BJ (cell line): ENCODE data around the gene SKP1. TPM values are rescaled to one million over a fixed set of nuclear protein-coding genes. Genes with fewer than 3 reads are reported as not detected.

ENCODE experiments used
- CTCF ChIA-PET: fragments of 350-600 bp; formaldehyde crosslinking; extraction: SDS; loops from one replicate; lab custom pipeline; 2021; ENCODE audit warnings: antibody characterized with exemption, inconsistent platforms; lab: Yijun Ruan, JAX
- POLR2A ChIA-PET: fragments of 300-600 bp; sonication (Branson Sonifier 250); formaldehyde crosslinking; extraction: SDS; loops from one replicate; lab custom pipeline; 2021; ENCODE audit warnings: antibody characterized with exemption; lab: Charles Lee
- DNase-seq: peaks from one replicate; pipeline ENCODE4 v3.0.0-alpha.2; 2011; ENCODE audit warnings: low read depth
- H3K27me3 ChIP-seq: 2 replicates; pipeline ENCODE4 v1.6.0; 2011; ENCODE audit warnings: low read length; ENCODE audit not compliant: control insufficient read depth, insufficient read depth
- H3K36me3 ChIP-seq: 2 replicates; pipeline ENCODE4 v1.5.1; 2011; ENCODE audit warnings: low read length; ENCODE audit not compliant: control insufficient read depth, insufficient read depth
- H3K4me3 ChIP-seq: 2 replicates; pipeline ENCODE4 v1.5.1; 2011; ENCODE audit warnings: low read depth, mild to moderate bottlenecking, control low read depth, low read length
- CTCF ChIP-seq: IDR thresholded peaks from 2 replicates; pipeline ENCODE4 v1.5.1; 2011; ENCODE audit warnings: low read depth, mild to moderate bottlenecking, control low read depth, inconsistent platforms, low read length, moderate library complexity; ENCODE audit not compliant: insufficient read depth
- polyA plus RNA-seq: library from polyadenylated mRNA; depleted of rRNA; stranded (reverse); fragments of >200 nt; gene quantifications from 2 replicates; pipeline ENCODE4 v1.2.3, GENCODE V29; 2011

SKP1 gene
- polyA plus RNA-seq, 1 experiment = 183 TPM

GRCh38 chr5:134116789-134117761 lies 59.7 kb downstream of the SKP1 start:
- DNase-seq = no peak
- POLR2A ChIA-PET = interaction anchor here (1.2 kb wide), 1 partner anchor 8 kb away, joined by 18 read pairs; no protein-coding TSS in a partner anchor
- CTCF ChIA-PET = interaction anchor here (0.9 to 6.7 kb wide), 4 partner anchors 13 to 24 kb away, joined by 4 to 51 read pairs (median 11); no protein-coding TSS in a partner anchor
- Histone ChIP-seq H3K4me3 (no peak overlapping the region), H3K27me3 (peaks cover 2% of the 10 kb centered on the region), H3K36me3 (no peaks in the 10 kb centered on the region)
- TF ChIP-seq CTCF = no peak

- Histone ChIP-seq H3K36me3 (no peaks in the 10 kb centered on the region), H3K27me3 (peaks cover 2% of the 10 kb centered on the region), H3K4me3 (no peak overlapping the region)
- DNase-seq = no peak
- ChIA-PET CTCF (interaction anchor here (0.9 to 6.7 kb wide), 4 partner anchors 14 to 25 kb away, joined by 3 to 51 read pairs (median 4); no protein-coding TSS in a partner anchor), POLR2A (interaction anchor here (1.2 kb wide), 1 partner anchor 8 kb away, joined by 18 read pairs; no protein-coding TSS in a partner anchor)
- TF ChIP-seq CTCF = no peak
These were observed 60.5 kb downstream of the SKP1 start for GRCh38 chr5:134116286-134116685.

- no peak for TF ChIP-seq CTCF
- no peak overlapping the region for H3K4me3 ChIP-seq
- no peak for DNase-seq
- CTCF ChIA-PET = interaction anchor here (0.9 to 6.7 kb wide), 4 partner anchors 14 to 26 kb away, joined by 3 to 51 read pairs (median 4); no protein-coding TSS in a partner anchor
- peaks cover 3% of the 10 kb centered on the region for H3K27me3 ChIP-seq
- H3K36me3 ChIP-seq = no peaks in the 10 kb centered on the region
- POLR2A ChIA-PET = interaction anchor here (0.6 kb wide), 1 partner anchor 9 kb away, joined by 6 read pairs; no protein-coding TSS in a partner anchor
These were observed 61.0 kb downstream of the SKP1 start for GRCh38 chr5:134115806-134116175.

- Histone ChIP-seq H3K36me3 (no peaks in the 10 kb centered on the region), H3K27me3 (peaks cover 3% of the 10 kb centered on the region), H3K4me3 (peak overlapping the region; percentile 43)
- ChIA-PET POLR2A (interaction anchor here (0.6 kb wide), 1 partner anchor 10 kb away, joined by 6 read pairs; no protein-coding TSS in a partner anchor), CTCF (interaction anchor here (1.0 to 6.7 kb wide), 6 partner anchors 10 to 75 kb away, joined by 3 to 51 read pairs (median 4); no protein-coding TSS in a partner anchor)
- no peak for TF ChIP-seq CTCF
- DNase-seq = no peak
These were observed 61.6 kb downstream of the SKP1 start for GRCh38 chr5:134114886-134115805.
